Astrocyte (in vitro differentiated cells and primary cell): Measurements from ENCODE around the gene ASB14. TPM values are rescaled to one million over a fixed set of nuclear protein-coding genes. Genes with fewer than 3 reads are reported as not detected.

Experiments
- DNase-seq: peaks from one replicate; pipeline ENCODE4 v3.0.0-alpha.2; 2010; ENCODE audit warnings: low read depth
- FAIRE-seq: peaks from 2 replicates; lab custom pipeline; 2011; peaks lifted over from hg19 to GRCh38; lab: Jason Lieb, UNC
- H2AFZ ChIP-seq: 2 replicates; pipeline ENCODE4 v1.6.0; 2012; ENCODE audit warnings: low read depth, low read length, inconsistent platforms
- H3K27ac ChIP-seq: 2 replicates; pipeline ENCODE4 v1.5.1; 2011; ENCODE audit warnings: low read depth, low read length, inconsistent platforms
- H3K27me3 ChIP-seq: 2 replicates; pipeline ENCODE4 v1.6.0; 2011; ENCODE audit warnings: low read length, inconsistent platforms; ENCODE audit not compliant: insufficient read depth
- H3K36me3 ChIP-seq: 2 replicates; pipeline ENCODE4 v1.5.1; 2011; ENCODE audit warnings: low read length, inconsistent platforms; ENCODE audit not compliant: insufficient read depth
- H3K4me1 ChIP-seq: 2 replicates; pipeline ENCODE4 v1.5.1; 2011; ENCODE audit warnings: low read length, inconsistent platforms; ENCODE audit not compliant: insufficient read depth
- H3K4me2 ChIP-seq: 2 replicates; pipeline ENCODE4 v1.6.0; 2012; ENCODE audit warnings: low read length, inconsistent platforms
- H3K4me3 ChIP-seq: 2 replicates; pipeline ENCODE4 v1.5.1; 2011; ENCODE audit warnings: low read depth, mild to moderate bottlenecking, low read length, inconsistent platforms; ENCODE audit not compliant: insufficient read depth
- H3K79me2 ChIP-seq: 2 replicates; pipeline ENCODE4 v1.6.0; 2012; ENCODE audit warnings: mild to moderate bottlenecking, low read length, inconsistent platforms; ENCODE audit not compliant: insufficient read depth
- H3K9ac ChIP-seq: 2 replicates; pipeline ENCODE4 v1.6.0; 2012; ENCODE audit warnings: mild to moderate bottlenecking, low read length, inconsistent platforms
- H3K9me3 ChIP-seq: 2 replicates; pipeline ENCODE4 v1.5.1; 2012; ENCODE audit warnings: low read depth, mild to moderate bottlenecking, low read length, inconsistent platforms; ENCODE audit not compliant: insufficient read depth
- H4K20me1 ChIP-seq: 2 replicates; pipeline ENCODE4 v1.6.0; 2012; ENCODE audit warnings: low read length, inconsistent platforms; ENCODE audit not compliant: insufficient read depth
- H3K27ac Mint-ChIP-seq: one replicate; pipeline ENCODE4 v1.8.0; 2021; ENCODE audit warnings: mild to moderate bottlenecking, mixed read lengths; ENCODE audit not compliant: unreplicated experiment
- H3K27me3 Mint-ChIP-seq: one replicate; pipeline ENCODE4 v1.8.0; 2021; ENCODE audit warnings: low read depth, mixed read lengths; ENCODE audit not compliant: unreplicated experiment
- H3K36me3 Mint-ChIP-seq: one replicate; pipeline ENCODE4 v1.8.0; 2021; ENCODE audit warnings: low read depth, mixed read lengths; ENCODE audit not compliant: unreplicated experiment
- H3K4me1 Mint-ChIP-seq: one replicate; pipeline ENCODE4 v1.8.0; 2021; ENCODE audit warnings: low read depth, mixed read lengths; ENCODE audit not compliant: unreplicated experiment
- H3K4me3 Mint-ChIP-seq: one replicate; pipeline ENCODE4 v1.8.0; 2021; ENCODE audit warnings: mild to moderate bottlenecking, moderate library complexity, mixed read lengths; ENCODE audit not compliant: unreplicated experiment
- H3K9me3 Mint-ChIP-seq: one replicate; pipeline ENCODE4 v1.8.0; 2021; ENCODE audit warnings: mild to moderate bottlenecking, mixed read lengths; ENCODE audit not compliant: unreplicated experiment
- EZH2 ChIP-seq: IDR thresholded peaks from 2 replicates; pipeline ENCODE4 v1.6.1; 2012; ENCODE audit warnings: mild to moderate bottlenecking, low read length, inconsistent platforms; ENCODE audit not compliant: insufficient read depth
- total RNA-seq: library from RNA; stranded (reverse); gene quantifications from 2 replicates; pipeline ENCODE4 v1.2.1, GENCODE V29; 2021
- TF ChIP-seq, protein P1 (sequence below): IDR thresholded peaks from 2 replicates; pipeline ENCODE4 v1.5.1; 2011; ENCODE audit warnings: low read depth, mild to moderate bottlenecking, inconsistent platforms, low read length, moderate library complexity; ENCODE audit not compliant: insufficient read depth

The ASB14 gene
- total RNA-seq, 1 donor from 2014 or later: not detected

DNA sequence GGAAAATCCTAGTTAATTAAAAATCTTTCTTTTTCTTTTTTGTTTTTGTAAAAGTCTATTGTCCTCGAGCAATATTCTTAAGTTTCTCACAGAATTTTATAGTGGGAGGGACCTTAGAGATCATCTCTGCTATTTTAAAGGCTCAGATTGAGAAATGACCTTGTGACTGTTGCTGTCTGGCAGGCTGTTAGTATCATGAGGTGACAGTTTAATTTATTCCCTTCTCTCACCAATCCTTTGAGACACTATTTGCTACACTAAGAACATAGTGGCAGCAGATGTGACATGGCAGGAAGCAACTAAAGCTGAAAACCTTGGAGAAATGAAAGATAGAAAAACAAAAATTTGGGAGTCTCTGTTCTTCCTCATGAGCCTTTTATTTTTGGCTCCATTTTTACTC, 40.1 kb downstream of the ASB14 start:
- no peak overlapping the region for H2AFZ ChIP-seq
- no peak overlapping the region for H3K27ac ChIP-seq
- no peak for TF ChIP-seq EZH2
- TF ChIP-seq, protein P1, sequence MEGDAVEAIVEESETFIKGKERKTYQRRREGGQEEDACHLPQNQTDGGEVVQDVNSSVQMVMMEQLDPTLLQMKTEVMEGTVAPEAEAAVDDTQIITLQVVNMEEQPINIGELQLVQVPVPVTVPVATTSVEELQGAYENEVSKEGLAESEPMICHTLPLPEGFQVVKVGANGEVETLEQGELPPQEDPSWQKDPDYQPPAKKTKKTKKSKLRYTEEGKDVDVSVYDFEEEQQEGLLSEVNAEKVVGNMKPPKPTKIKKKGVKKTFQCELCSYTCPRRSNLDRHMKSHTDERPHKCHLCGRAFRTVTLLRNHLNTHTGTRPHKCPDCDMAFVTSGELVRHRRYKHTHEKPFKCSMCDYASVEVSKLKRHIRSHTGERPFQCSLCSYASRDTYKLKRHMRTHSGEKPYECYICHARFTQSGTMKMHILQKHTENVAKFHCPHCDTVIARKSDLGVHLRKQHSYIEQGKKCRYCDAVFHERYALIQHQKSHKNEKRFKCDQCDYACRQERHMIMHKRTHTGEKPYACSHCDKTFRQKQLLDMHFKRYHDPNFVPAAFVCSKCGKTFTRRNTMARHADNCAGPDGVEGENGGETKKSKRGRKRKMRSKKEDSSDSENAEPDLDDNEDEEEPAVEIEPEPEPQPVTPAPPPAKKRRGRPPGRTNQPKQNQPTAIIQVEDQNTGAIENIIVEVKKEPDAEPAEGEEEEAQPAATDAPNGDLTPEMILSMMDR: no peak
- H3K9ac ChIP-seq: no peak overlapping the region
- no peak overlapping the region for H3K4me3 ChIP-seq
- H3K4me1 Mint-ChIP-seq: no peaks in the 10 kb centered on the region
- H3K79me2 ChIP-seq: no peaks in the 10 kb centered on the region
- H3K27me3 ChIP-seq: no peaks in the 10 kb centered on the region
- no peaks in the 10 kb centered on the region for H4K20me1 ChIP-seq
- no peak for DNase-seq
- H3K4me1 ChIP-seq: no peaks in the 10 kb centered on the region
- no peaks in the 10 kb centered on the region for H3K9me3 ChIP-seq
- H3K4me3 Mint-ChIP-seq: no peak overlapping the region
- no peaks in the 10 kb centered on the region for H3K9me3 Mint-ChIP-seq
- no peaks in the 10 kb centered on the region for H3K27me3 Mint-ChIP-seq
- H3K27ac Mint-ChIP-seq: no peak overlapping the region
- H3K36me3 ChIP-seq: peaks cover 19% of the 10 kb centered on the region
- H3K36me3 Mint-ChIP-seq: peaks cover 7% of the 10 kb centered on the region
- FAIRE-seq: no peak
- no peak overlapping the region for H3K4me2 ChIP-seq

DNA sequence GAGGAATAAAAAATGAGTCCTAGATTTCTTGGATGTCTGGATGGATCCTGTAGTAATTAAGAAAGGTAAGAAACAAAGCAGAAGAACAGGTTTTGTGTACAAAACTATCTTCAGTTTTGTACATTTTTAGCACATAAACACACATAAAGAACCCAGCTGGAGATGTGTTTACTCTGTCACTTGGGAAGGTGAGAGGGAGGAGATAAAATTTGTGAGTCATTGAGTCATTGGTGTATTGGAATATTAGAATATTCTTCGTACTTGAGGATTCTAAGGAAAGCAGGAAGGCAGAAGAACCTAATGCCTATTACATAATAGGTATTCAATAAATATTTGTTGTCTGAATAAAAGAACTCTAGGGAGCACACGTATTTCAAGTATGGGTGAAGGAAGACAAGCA, 47.5 kb downstream of the ASB14 start:
- no peak overlapping the region for H2AFZ ChIP-seq
- no peak overlapping the region for H3K9ac ChIP-seq
- H3K36me3 Mint-ChIP-seq: peaks cover 10% of the 10 kb centered on the region
- no peak overlapping the region for H3K27ac ChIP-seq
- no peak for FAIRE-seq
- no peaks in the 10 kb centered on the region for H3K79me2 ChIP-seq
- no peaks in the 10 kb centered on the region for H3K9me3 ChIP-seq
- H3K9me3 Mint-ChIP-seq: no peaks in the 10 kb centered on the region
- no peak overlapping the region for H3K4me2 ChIP-seq
- no peak overlapping the region for H3K27ac Mint-ChIP-seq
- DNase-seq: no peak
- H3K4me3 ChIP-seq: no peak overlapping the region
- no peaks in the 10 kb centered on the region for H3K4me1 ChIP-seq
- no peak overlapping the region for H3K4me3 Mint-ChIP-seq
- no peaks in the 10 kb centered on the region for H3K27me3 Mint-ChIP-seq
- H4K20me1 ChIP-seq: no peaks in the 10 kb centered on the region
- TF ChIP-seq, protein P1: no peak
- no peak for TF ChIP-seq EZH2
- no peaks in the 10 kb centered on the region for H3K4me1 Mint-ChIP-seq
- no peaks in the 10 kb centered on the region for H3K27me3 ChIP-seq
- peaks cover 39% of the 10 kb centered on the region for H3K36me3 ChIP-seq

DNA sequence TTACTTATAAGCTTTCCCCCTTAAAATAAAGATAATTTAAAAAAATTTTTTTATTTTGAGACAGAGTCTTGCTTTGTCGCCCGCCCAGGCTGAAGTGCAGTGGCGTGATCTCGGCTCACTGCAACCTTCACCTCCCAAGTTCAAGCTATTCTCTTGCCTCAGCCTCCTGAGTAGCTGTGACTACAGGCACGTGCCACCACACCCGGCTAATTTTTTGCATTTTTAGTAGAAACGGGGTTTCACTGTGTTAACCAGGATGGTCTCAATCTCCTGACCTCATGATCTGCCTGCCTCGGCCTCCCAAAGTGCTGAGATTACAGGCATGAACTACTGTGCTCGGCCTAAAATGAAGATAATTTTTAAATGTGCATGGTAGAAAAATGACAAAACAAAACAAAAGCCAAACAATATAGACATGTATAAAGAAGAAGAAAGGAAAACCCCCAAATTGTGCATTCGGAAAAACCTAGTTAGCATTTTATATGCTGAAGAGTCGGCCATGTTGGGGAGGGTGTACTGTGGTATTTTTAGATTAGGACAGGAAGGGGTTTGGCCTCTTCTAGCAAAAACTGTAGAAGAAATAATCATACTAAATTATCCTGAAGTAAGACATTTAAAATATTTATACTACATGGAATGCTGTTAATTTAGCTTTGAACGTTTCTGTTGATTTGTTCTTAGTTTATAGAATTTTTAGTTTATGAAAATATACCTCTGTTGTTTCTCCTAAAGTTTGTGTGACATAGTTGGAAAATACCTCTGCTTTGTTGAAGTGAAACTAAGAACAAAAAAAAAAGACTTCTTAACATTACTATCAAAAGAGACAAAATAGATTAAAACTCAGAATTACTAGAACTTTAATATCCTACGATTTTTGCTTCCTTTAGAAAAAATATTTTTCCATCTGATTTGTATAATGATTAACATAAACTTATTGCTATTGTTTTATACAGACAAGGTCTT, 57.6 kb downstream of the ASB14 start:
- no peak overlapping the region for H3K9ac ChIP-seq
- H3K27me3 Mint-ChIP-seq: no peaks in the 10 kb centered on the region
- no peak overlapping the region for H3K4me3 Mint-ChIP-seq
- no peaks in the 10 kb centered on the region for H3K4me1 Mint-ChIP-seq
- H3K4me2 ChIP-seq: no peak overlapping the region
- no peak overlapping the region for H2AFZ ChIP-seq
- TF ChIP-seq, protein P1: no peak
- no peak for TF ChIP-seq EZH2
- FAIRE-seq (no peak), DNase-seq (no peak)
- no peaks in the 10 kb centered on the region for H3K9me3 Mint-ChIP-seq
- H3K79me2 ChIP-seq: peaks cover 56% of the 10 kb centered on the region
- no peaks in the 10 kb centered on the region for H3K9me3 ChIP-seq
- no peak overlapping the region for H3K27ac ChIP-seq
- H3K4me3 ChIP-seq: no peak overlapping the region
- H3K27ac Mint-ChIP-seq: no peak overlapping the region
- peaks cover 10% of the 10 kb centered on the region for H3K36me3 ChIP-seq
- H4K20me1 ChIP-seq: peaks cover 24% of the 10 kb centered on the region
- H3K27me3 ChIP-seq: no peaks in the 10 kb centered on the region
- peaks cover 8% of the 10 kb centered on the region for H3K36me3 Mint-ChIP-seq
- H3K4me1 ChIP-seq: no peaks in the 10 kb centered on the region
